ENCODE measurements around the gene RPL18A.

RPL18A gene

DNA sequence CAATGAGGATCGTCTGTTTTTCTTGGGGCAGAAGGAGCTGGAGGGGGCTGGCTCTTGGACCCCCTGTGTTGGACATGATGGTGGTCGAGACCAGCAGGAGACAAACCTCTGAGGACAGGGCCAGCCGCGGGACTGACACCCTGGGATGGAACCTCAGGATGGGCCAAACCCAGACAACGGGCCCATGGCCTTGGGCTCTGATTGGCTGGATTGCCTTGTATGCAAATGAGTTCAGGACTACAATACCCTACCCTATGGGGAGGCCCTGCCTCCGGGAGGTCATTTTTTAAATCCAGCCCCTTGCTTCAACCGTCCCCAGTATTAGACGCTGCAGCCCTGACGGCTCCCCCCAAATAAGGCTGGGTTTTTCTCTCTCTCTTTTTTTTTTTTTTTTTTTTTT is 34.1 kb downstream of the RPL18A start:
- no peak overlapping the region for H3K27ac ChIP-seq (ENCODE audit: low read length)
- no peak overlapping the region for H3K4me3 ChIP-seq (ENCODE audit: low read length)
- no peak overlapping the region for H3K9ac ChIP-seq (ENCODE audit: low read length)
- no peaks in the 10 kb centered on the region for H3K27me3 ChIP-seq (ENCODE audit: control insufficient read depth, insufficient read depth, low read length)
- H3K36me3 ChIP-seq (ENCODE audit: control insufficient read depth, low read depth, low read length): no peaks in the 10 kb centered on the region
- H3K4me1 ChIP-seq (ENCODE audit: control insufficient read depth, low read depth, low read length): no peaks in the 10 kb centered on the region
- H3K9me3 ChIP-seq (ENCODE audit: control insufficient read depth, low read depth, low read length): no peaks in the 10 kb centered on the region

DNA sequence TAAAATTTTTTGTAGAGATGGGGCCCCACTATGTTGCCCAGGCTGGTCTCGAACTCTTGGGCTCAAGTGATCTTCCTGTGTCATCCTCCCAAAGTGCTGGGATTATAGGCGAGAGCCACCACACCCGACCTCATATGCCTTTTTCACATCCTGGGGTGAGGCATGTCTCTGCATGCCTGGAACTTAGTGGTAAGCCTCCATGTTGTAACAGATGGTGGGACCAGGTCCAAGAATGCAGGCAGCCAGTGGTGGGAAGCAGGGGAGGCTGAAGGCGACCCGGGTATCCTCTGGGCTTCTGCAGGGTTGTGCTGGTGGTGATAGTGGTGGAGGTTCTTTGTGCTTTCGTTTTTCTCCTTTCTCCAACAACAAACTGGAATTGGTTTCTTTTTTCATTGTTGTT is 43.0 kb downstream of the RPL18A start:
- no peaks in the 10 kb centered on the region for H3K4me1 ChIP-seq (ENCODE audit: control insufficient read depth, low read depth, low read length)
- no peak overlapping the region for H3K9ac ChIP-seq (ENCODE audit: low read length)
- H3K4me3 ChIP-seq (ENCODE audit: low read length): no peak overlapping the region
- H3K36me3 ChIP-seq (ENCODE audit: control insufficient read depth, low read depth, low read length): no peaks in the 10 kb centered on the region
- H3K27me3 ChIP-seq (ENCODE audit: control insufficient read depth, insufficient read depth, low read length): no peaks in the 10 kb centered on the region
- H3K27ac ChIP-seq (ENCODE audit: low read length): no peak overlapping the region
- H3K9me3 ChIP-seq (ENCODE audit: control insufficient read depth, low read depth, low read length): no peaks in the 10 kb centered on the region

DNA sequence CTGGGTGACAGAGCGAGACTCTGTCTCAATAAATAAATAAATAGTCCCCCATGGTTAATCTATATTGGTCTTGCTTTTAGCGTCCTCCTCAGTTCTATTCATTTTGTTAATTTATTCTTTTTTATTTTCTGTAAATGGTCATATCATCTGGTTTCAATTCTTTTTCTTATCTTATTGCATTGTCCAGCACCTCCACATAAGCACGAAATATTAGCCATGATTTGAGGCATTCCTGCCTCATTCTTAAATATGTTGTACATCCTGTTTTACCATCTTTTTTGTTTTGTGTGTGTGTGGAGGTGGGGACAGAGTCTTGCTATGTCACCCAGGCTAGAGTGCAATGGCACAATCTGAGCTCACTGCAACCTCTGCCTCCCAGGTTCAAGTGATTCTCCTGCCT is 48.5 kb downstream of the RPL18A start:
- Histone ChIP-seq H3K4me1 (ENCODE audit: control insufficient read depth, low read depth, low read length) (peaks cover 8% of the 10 kb centered on the region), H3K27me3 (ENCODE audit: control insufficient read depth, insufficient read depth, low read length) (no peaks in the 10 kb centered on the region), H3K36me3 (ENCODE audit: control insufficient read depth, low read depth, low read length) (no peaks in the 10 kb centered on the region), H3K9ac (ENCODE audit: low read length) (no peak overlapping the region), H3K9me3 (ENCODE audit: control insufficient read depth, low read depth, low read length) (peaks cover 6% of the 10 kb centered on the region), H3K27ac (ENCODE audit: low read length) (no peak overlapping the region), H3K4me3 (ENCODE audit: low read length) (no peak overlapping the region)

DNA sequence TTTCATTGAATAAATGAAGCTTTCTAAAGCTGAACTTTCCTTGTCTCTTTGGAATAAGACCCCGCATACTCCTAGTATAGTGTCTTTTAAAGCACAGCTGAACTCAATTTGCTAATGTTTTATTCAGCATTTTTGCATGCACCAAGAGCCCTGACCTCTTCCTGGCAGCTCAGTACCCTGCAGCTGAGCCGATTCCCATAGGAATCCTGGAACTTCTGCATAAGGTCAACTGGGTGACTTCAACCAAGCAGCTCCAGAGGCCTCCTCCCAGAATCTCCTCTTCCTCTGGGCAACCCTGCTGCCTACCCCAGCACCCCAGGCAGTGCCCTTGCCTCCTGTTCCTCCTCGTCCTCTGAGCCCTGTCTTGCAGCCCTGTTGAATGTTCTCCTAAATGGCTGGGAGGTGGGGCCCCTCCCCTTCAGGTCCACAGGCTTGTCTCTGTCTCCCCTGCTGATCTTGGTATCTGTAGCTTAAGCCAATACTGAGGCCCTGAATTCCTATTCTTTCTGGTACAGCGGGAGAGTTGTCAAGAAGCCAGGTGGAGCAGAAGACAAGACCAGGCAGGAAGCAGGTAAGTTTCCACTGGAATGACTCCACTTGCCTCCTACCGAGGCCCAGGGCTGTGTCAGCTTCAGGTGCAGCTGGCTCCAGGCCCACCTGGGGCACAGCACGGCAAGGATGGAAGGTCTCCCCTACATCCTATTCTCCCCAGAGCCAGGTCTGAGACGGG is 49.5 kb downstream of the RPL18A start:
- Histone ChIP-seq H3K4me1 (ENCODE audit: control insufficient read depth, low read depth, low read length) (peaks cover 8% of the 10 kb centered on the region), H3K9me3 (ENCODE audit: control insufficient read depth, low read depth, low read length) (peaks cover 6% of the 10 kb centered on the region), H3K4me3 (ENCODE audit: low read length) (no peak overlapping the region), H3K36me3 (ENCODE audit: control insufficient read depth, low read depth, low read length) (no peaks in the 10 kb centered on the region), H3K27ac (ENCODE audit: low read length) (no peak overlapping the region), H3K27me3 (ENCODE audit: control insufficient read depth, insufficient read depth, low read length) (no peaks in the 10 kb centered on the region), H3K9ac (ENCODE audit: low read length) (no peak overlapping the region)

DNA sequence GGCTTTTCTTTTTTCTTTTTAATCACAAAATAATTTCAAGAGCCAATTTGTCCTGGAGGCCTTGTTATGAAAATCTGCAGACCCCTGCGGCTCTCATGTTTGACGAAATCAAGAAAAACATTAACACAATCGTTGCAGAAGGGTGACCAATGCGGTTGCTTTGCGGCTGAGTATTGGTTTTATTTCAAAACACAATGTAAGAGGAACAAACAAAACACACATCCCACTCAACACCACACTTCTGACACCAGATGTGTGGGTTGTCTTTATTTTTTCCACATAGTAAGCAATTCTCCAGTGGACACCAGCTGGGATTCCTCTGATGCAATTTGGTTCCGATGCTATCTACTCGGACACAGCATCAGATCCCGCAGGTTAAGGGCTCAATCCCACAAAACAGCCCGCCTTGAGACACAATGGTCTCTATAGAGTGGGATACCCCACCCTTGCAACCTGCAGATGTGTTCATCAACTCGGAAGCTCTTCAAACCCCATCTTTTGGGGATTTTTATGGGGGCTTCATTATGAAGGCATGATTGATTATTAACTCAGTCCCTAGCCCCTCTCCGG is 51.2 kb downstream of the RPL18A start:
- H3K4me1 ChIP-seq (ENCODE audit: control insufficient read depth, low read depth, low read length): peaks cover 8% of the 10 kb centered on the region
- H3K36me3 ChIP-seq (ENCODE audit: control insufficient read depth, low read depth, low read length): no peaks in the 10 kb centered on the region
- H3K27ac ChIP-seq (ENCODE audit: low read length): no peak overlapping the region
- H3K9ac ChIP-seq (ENCODE audit: low read length): no peak overlapping the region
- H3K4me3 ChIP-seq (ENCODE audit: low read length): no peak overlapping the region
- H3K9me3 ChIP-seq (ENCODE audit: control insufficient read depth, low read depth, low read length): peaks cover 6% of the 10 kb centered on the region
- H3K27me3 ChIP-seq (ENCODE audit: control insufficient read depth, insufficient read depth, low read length): no peaks in the 10 kb centered on the region
